ENCODE results near the gene CISTR.

The CISTR gene

DNA sequence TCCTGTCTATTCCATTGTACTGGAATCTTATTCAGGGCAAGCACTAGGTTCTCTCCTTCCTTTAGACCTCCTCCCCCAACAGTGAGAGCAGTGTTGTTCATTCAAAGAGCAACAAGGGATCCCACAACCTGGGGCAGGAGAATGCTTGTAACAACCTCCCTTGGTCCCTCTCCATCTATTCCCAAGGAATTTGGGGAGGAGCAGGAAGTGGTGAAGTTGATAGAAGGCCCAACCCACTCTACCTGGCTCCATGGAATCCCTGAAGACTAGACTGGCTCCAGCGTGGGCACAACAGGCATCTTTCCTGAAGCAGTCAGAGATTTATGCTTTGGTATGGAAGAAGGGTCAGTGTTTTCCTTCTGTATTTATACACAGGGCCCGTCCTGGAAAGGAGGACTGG, 33.4 kb upstream of the CISTR start:
- H2BK5ac ChIP-seq (ENCODE audit: low read length), result no peak overlapping the region
- no peak overlapping the region for H3K4ac ChIP-seq (ENCODE audit: low read length)
- H3K14ac ChIP-seq (ENCODE audit: low read length), result no peak overlapping the region
- DNase-seq (ENCODE audit: low spot score), result no peak
- no peak overlapping the region for H2AK5ac ChIP-seq (ENCODE audit: low read depth, low read length)
- no peak overlapping the region for H3K18ac ChIP-seq (ENCODE audit: low read length)
- H2BK120ac ChIP-seq (ENCODE audit: low read depth, low read length), result no peak overlapping the region
- no CpG with 5 or more reads among the region's 2 CpGs for WGBS, 2 donors (ENCODE audit: extremely low coverage in 2 of 2, insufficient read length in 2 of 2, insufficient replicate concordance in 1 of 2)
- H4K8ac ChIP-seq (ENCODE audit: low read depth, low read length), result no peak overlapping the region
- H3K9ac ChIP-seq (ENCODE audit: low read depth, low read length, poor library complexity), result no peak overlapping the region
- peaks cover 0 to 43% (median 0%) of the 10 kb centered on the region in 3 experiments for H3K27me3 ChIP-seq (ENCODE audit: control insufficient read depth in 3 of 3, insufficient read depth in 3 of 3, low read depth in 1 of 3, low read length in 3 of 3)
- H3K23ac ChIP-seq (ENCODE audit: low read depth, low read length, poor library complexity), result no peak overlapping the region
- peaks cover 0 to 3% of the 10 kb centered on the region in 2 donors for H3K4me1 ChIP-seq (ENCODE audit: control insufficient read depth in 2 of 2, insufficient read depth in 1 of 2, low read depth in 1 of 2, low read length in 2 of 2)
- H3K36me3 ChIP-seq (replicated peaks in 1 of 2; ENCODE audit: control insufficient read depth in 2 of 2, insufficient read depth in 2 of 2, low read length in 2 of 2), result no peaks in the 10 kb centered on the region
- H3K27ac ChIP-seq (replicated peaks; ENCODE audit: low read length), result no peak overlapping the region
- no peaks in the 10 kb centered on the region for H3K79me1 ChIP-seq (ENCODE audit: low read depth, low read length)
- no peaks in the 10 kb centered on the region for H3K9me3 ChIP-seq (replicated peaks in 1 of 2; ENCODE audit: control insufficient read depth in 2 of 2, insufficient read depth in 1 of 2, low read depth in 1 of 2, low read length in 2 of 2)
- H3K4me2 ChIP-seq (ENCODE audit: insufficient read depth, low read length, poor library complexity, severe bottlenecking), result no peak overlapping the region
- H2BK15ac ChIP-seq (ENCODE audit: low read length), result no peak overlapping the region
- no peak overlapping the region for H4K91ac ChIP-seq (ENCODE audit: low read depth, low read length, poor library complexity)
- no peak overlapping the region for H2BK12ac ChIP-seq (ENCODE audit: low read length)
- no peak overlapping the region for H3K4me3 ChIP-seq (ENCODE audit: low read length in 2 of 2)
- H2AFZ ChIP-seq (ENCODE audit: low read length), result no peak overlapping the region

DNA sequence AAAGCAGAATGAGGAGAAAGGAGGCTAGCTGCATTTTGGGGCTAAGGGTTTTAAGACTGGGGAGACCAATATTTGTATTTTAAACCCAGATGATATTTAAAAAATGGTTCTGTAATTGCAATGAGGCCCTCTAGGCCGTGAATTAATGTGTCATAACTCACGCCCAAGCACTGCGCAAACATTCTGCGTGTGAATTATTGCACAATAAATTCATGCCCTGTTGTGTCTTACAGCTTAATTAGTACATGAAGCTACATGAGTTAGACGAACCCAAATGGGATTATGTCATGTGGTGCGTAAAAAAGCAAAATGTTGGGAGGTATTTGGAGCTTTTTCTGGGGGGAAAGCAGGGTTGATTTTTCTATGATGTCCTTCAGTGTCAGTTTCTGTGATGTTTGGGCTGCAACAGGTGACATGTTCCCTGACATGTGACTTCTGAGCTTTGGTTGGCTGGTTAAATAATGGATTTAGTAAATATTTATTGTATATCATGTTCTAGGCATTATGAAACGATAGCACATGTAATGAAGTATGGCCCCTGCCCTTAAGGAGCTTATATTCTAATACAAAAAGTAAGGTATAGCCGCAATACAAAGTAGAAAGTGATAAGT, 30.4 kb upstream of the CISTR start:
- Histone ChIP-seq H3K4me3 (ENCODE audit: low read length in 2 of 2) (no peak overlapping the region), H4K8ac (ENCODE audit: low read depth, low read length) (no peak overlapping the region), H3K23ac (ENCODE audit: low read depth, low read length, poor library complexity) (no peak overlapping the region), H3K4me1 (ENCODE audit: control insufficient read depth in 2 of 2, insufficient read depth in 1 of 2, low read depth in 1 of 2, low read length in 2 of 2) (no peaks in the 10 kb centered on the region), H2BK15ac (ENCODE audit: low read length) (no peak overlapping the region), H2BK120ac (ENCODE audit: low read depth, low read length) (no peak overlapping the region), H3K14ac (ENCODE audit: low read length) (no peak overlapping the region), H3K36me3 (replicated peaks in 1 of 2; ENCODE audit: control insufficient read depth in 2 of 2, insufficient read depth in 2 of 2, low read length in 2 of 2) (no peaks in the 10 kb centered on the region), H3K9me3 (replicated peaks in 1 of 2; ENCODE audit: control insufficient read depth in 2 of 2, insufficient read depth in 1 of 2, low read depth in 1 of 2, low read length in 2 of 2) (no peaks in the 10 kb centered on the region), H3K9ac (ENCODE audit: low read depth, low read length, poor library complexity) (no peak overlapping the region), H2AK5ac (ENCODE audit: low read depth, low read length) (no peak overlapping the region), H4K91ac (ENCODE audit: low read depth, low read length, poor library complexity) (no peak overlapping the region), H2AFZ (ENCODE audit: low read length) (no peak overlapping the region), H3K18ac (ENCODE audit: low read length) (no peak overlapping the region), H3K27me3 (ENCODE audit: control insufficient read depth in 3 of 3, insufficient read depth in 3 of 3, low read depth in 1 of 3, low read length in 3 of 3) (peaks cover 0 to 59% (median 0%) of the 10 kb centered on the region in 3 experiments), H2BK12ac (ENCODE audit: low read length) (no peak overlapping the region), H3K79me1 (ENCODE audit: low read depth, low read length) (no peaks in the 10 kb centered on the region), H3K4ac (ENCODE audit: low read length) (no peak overlapping the region), H3K4me2 (ENCODE audit: insufficient read depth, low read length, poor library complexity, severe bottlenecking) (no peak overlapping the region), H2BK5ac (ENCODE audit: low read length) (no peak overlapping the region), H3K27ac (replicated peaks; ENCODE audit: low read length) (no peak overlapping the region)
- no CpG with 5 or more reads among the region's 8 CpGs for WGBS, 2 donors (ENCODE audit: extremely low coverage in 2 of 2, insufficient read length in 2 of 2, insufficient replicate concordance in 1 of 2)
- no peak for DNase-seq (ENCODE audit: low spot score)

DNA sequence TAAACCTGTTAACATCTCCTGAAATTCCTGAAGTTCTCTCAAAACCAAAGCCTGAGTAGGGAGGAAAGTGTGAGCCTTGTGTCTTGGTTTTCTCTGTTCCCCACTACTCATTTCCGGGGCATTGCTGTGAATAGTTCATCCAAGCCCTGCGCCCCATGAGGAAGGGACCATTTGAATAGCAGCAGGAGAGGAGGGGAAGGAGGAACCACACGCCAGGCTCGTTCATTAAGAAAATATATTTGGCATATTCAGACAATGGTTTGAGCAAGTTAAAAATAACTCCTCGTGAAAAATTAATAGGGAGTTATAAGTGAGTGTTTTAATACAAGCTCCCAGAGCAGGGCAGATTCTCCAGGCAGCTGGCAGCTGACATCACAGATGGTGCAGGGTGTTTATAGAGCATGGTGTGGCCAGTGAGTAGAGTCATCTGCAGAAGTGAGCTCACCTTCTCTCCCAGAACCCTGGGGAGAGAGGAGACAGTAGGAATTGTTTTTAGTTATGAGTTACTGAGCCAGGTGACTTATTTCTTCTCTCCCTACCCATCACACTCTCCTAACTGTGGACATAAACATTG, 29.5 kb upstream of the CISTR start:
- H2AFZ ChIP-seq (ENCODE audit: low read length), result no peak overlapping the region
- no peak overlapping the region for H4K8ac ChIP-seq (ENCODE audit: low read depth, low read length)
- H3K9ac ChIP-seq (ENCODE audit: low read depth, low read length, poor library complexity), result no peak overlapping the region
- H3K4ac ChIP-seq (ENCODE audit: low read length), result no peak overlapping the region
- H2BK5ac ChIP-seq (ENCODE audit: low read length), result no peak overlapping the region
- no peak overlapping the region for H3K4me3 ChIP-seq (ENCODE audit: low read length in 2 of 2)
- no peak overlapping the region for H2AK5ac ChIP-seq (ENCODE audit: low read depth, low read length)
- WGBS, 2 donors (ENCODE audit: extremely low coverage in 2 of 2, insufficient read length in 2 of 2, insufficient replicate concordance in 1 of 2), result no CpG with 5 or more reads among the region's 5 CpGs
- no peaks in the 10 kb centered on the region for H3K36me3 ChIP-seq (replicated peaks in 1 of 2; ENCODE audit: control insufficient read depth in 2 of 2, insufficient read depth in 2 of 2, low read length in 2 of 2)
- no peak overlapping the region for H2BK15ac ChIP-seq (ENCODE audit: low read length)
- H4K91ac ChIP-seq (ENCODE audit: low read depth, low read length, poor library complexity), result no peak overlapping the region
- peaks cover 0 to 60% (median 0%) of the 10 kb centered on the region in 3 experiments for H3K27me3 ChIP-seq (ENCODE audit: control insufficient read depth in 3 of 3, insufficient read depth in 3 of 3, low read depth in 1 of 3, low read length in 3 of 3)
- H3K79me1 ChIP-seq (ENCODE audit: low read depth, low read length), result no peaks in the 10 kb centered on the region
- H3K27ac ChIP-seq (replicated peaks; ENCODE audit: low read length), result no peak overlapping the region
- H2BK12ac ChIP-seq (ENCODE audit: low read length), result no peak overlapping the region
- no peak overlapping the region for H3K18ac ChIP-seq (ENCODE audit: low read length)
- no peak overlapping the region for H3K4me2 ChIP-seq (ENCODE audit: insufficient read depth, low read length, poor library complexity, severe bottlenecking)
- no peak for DNase-seq (ENCODE audit: low spot score)
- no peak overlapping the region for H3K23ac ChIP-seq (ENCODE audit: low read depth, low read length, poor library complexity)
- no peak overlapping the region for H2BK120ac ChIP-seq (ENCODE audit: low read depth, low read length)
- no peaks in the 10 kb centered on the region for H3K9me3 ChIP-seq (replicated peaks in 1 of 2; ENCODE audit: control insufficient read depth in 2 of 2, insufficient read depth in 1 of 2, low read depth in 1 of 2, low read length in 2 of 2)
- H3K14ac ChIP-seq (ENCODE audit: low read length), result no peak overlapping the region
- H3K4me1 ChIP-seq (ENCODE audit: control insufficient read depth in 2 of 2, insufficient read depth in 1 of 2, low read depth in 1 of 2, low read length in 2 of 2), result no peaks in the 10 kb centered on the region

DNA sequence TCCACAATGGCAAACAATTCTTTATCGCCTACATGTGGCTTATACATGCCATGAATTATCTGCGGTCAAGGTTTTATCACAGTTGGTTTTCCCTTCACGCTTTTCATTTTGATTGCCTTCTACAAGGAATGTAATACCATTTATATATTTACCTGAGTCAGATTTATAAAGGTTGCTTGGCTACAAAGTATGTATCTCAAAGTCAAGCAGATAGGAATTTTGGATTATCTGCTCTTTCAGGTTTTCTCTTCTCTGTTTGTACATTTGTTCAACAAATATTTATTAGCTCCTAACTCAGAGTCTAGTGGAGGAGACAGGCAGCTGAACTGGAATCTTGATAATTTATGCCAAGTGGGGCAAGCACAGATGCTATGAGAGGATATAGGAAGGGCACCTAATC, 28.5 kb upstream of the CISTR start:
- no peak overlapping the region for H2AFZ ChIP-seq (ENCODE audit: low read length)
- H3K36me3 ChIP-seq (replicated peaks in 1 of 2; ENCODE audit: control insufficient read depth in 2 of 2, insufficient read depth in 2 of 2, low read length in 2 of 2), result no peaks in the 10 kb centered on the region
- DNase-seq (ENCODE audit: low spot score), result no peak
- H3K9me3 ChIP-seq (replicated peaks in 1 of 2; ENCODE audit: control insufficient read depth in 2 of 2, insufficient read depth in 1 of 2, low read depth in 1 of 2, low read length in 2 of 2), result no peaks in the 10 kb centered on the region
- no peak overlapping the region for H3K14ac ChIP-seq (ENCODE audit: low read length)
- H3K4me2 ChIP-seq (ENCODE audit: insufficient read depth, low read length, poor library complexity, severe bottlenecking), result no peak overlapping the region
- no peak overlapping the region for H3K23ac ChIP-seq (ENCODE audit: low read depth, low read length, poor library complexity)
- H3K27me3 ChIP-seq (ENCODE audit: control insufficient read depth in 3 of 3, insufficient read depth in 3 of 3, low read depth in 1 of 3, low read length in 3 of 3), result peaks cover 0 to 63% (median 0%) of the 10 kb centered on the region in 3 experiments
- peaks cover 0 to 1% of the 10 kb centered on the region in 2 donors for H3K4me1 ChIP-seq (ENCODE audit: control insufficient read depth in 2 of 2, insufficient read depth in 1 of 2, low read depth in 1 of 2, low read length in 2 of 2)
- H3K9ac ChIP-seq (ENCODE audit: low read depth, low read length, poor library complexity), result no peak overlapping the region
- H2BK15ac ChIP-seq (ENCODE audit: low read length), result no peak overlapping the region
- H2BK12ac ChIP-seq (ENCODE audit: low read length), result no peak overlapping the region
- no peak overlapping the region for H4K8ac ChIP-seq (ENCODE audit: low read depth, low read length)
- H3K18ac ChIP-seq (ENCODE audit: low read length), result no peak overlapping the region
- no CpG with 5 or more reads among the region's 3 CpGs for WGBS, 2 donors (ENCODE audit: extremely low coverage in 2 of 2, insufficient read length in 2 of 2, insufficient replicate concordance in 1 of 2)
- no peak overlapping the region for H2BK120ac ChIP-seq (ENCODE audit: low read depth, low read length)
- H2AK5ac ChIP-seq (ENCODE audit: low read depth, low read length), result no peak overlapping the region
- H3K4ac ChIP-seq (ENCODE audit: low read length), result no peak overlapping the region
- H4K91ac ChIP-seq (ENCODE audit: low read depth, low read length, poor library complexity), result no peak overlapping the region
- H2BK5ac ChIP-seq (ENCODE audit: low read length), result no peak overlapping the region
- H3K27ac ChIP-seq (replicated peaks; ENCODE audit: low read length), result no peak overlapping the region
- H3K4me3 ChIP-seq (ENCODE audit: low read length in 2 of 2), result no peak overlapping the region
- no peaks in the 10 kb centered on the region for H3K79me1 ChIP-seq (ENCODE audit: low read depth, low read length)

All from neuronal stem cell (in vitro differentiated cells).